GM12878 (cell line): ENCODE measurements around the gene PLEKHA6. TPM values are rescaled to one million over a fixed set of nuclear protein-coding genes. Genes with fewer than 3 reads are reported as not detected.

Experiments
- ATAC-seq: fragments of 200-7000 bp; cut with Tn5 transposase; 3 replicates; pipeline ENCODE4 v1.9.1; 2020; ENCODE audit warnings: mild to moderate bottlenecking, moderate library complexity
- BruUV-seq: library from RNA; stranded (reverse); fragments of 400-500 nt; replicated peaks from 2 replicates; lab custom pipeline; 2021; lab: Mats Ljungman, UMichigan
- CTCF ChIA-PET: fragments of 300-600 bp; sonication (Branson Sonifier 250); formaldehyde crosslinking; extraction: SDS; loops from one replicate; lab custom pipeline; 2021; ENCODE audit warnings: inconsistent platforms; lab: Yijun Ruan, JAX
- POLR2A ChIA-PET: fragments of 350-600 bp; formaldehyde crosslinking; extraction: SDS; loops from one replicate; lab custom pipeline; 2021; ENCODE audit warnings: inconsistent platforms; lab: Charles Lee
- RAD21 ChIA-PET: fragments of 300-600 bp; sonication (Branson Sonifier 250); formaldehyde crosslinking; loops from one replicate; lab custom pipeline; 2023; ENCODE audit warnings: antibody characterized with exemption; ENCODE audit not compliant: unreplicated experiment; lab: Charles Lee
- SMC1A ChIA-PET: fragments of 300-600 bp; sonication (Branson Sonifier 250); formaldehyde crosslinking; loops from one replicate; lab custom pipeline; 2023; ENCODE audit not compliant: unreplicated experiment, uncharacterized antibody; lab: Charles Lee
- DNase-seq: peaks from one replicate; pipeline ENCODE4 v3.0.0-alpha.2; 2011; ENCODE audit warnings: low read depth, low spot score
- FAIRE-seq: peaks from 3 replicates; lab custom pipeline; 2011; peaks lifted over from hg19 to GRCh38; lab: Jason Lieb, UNC
- H2AFZ ChIP-seq: 2 replicates; pipeline ENCODE4 v1.6.0; 2011; ENCODE audit warnings: low read depth, low read length, control low read depth; ENCODE audit not compliant: control insufficient read depth
- H3K27ac ChIP-seq: 2 replicates; pipeline ENCODE4 v1.5.1; 2011; ENCODE audit warnings: control low read depth; ENCODE audit not compliant: control insufficient read depth, insufficient read depth
- H3K27me3 ChIP-seq, 2 experiments: replicated peaks in 1 of 2; 2 replicates each; pipeline versions ENCODE4 v1.6.0 to v1.6.1; 2011; ENCODE audit warnings: low read length in 1 of 2; ENCODE audit not compliant: control insufficient read depth in 2 of 2, insufficient read depth in 2 of 2
- H3K36me3 ChIP-seq, 2 experiments: 2 replicates each; pipeline ENCODE4 v1.5.1; 2011; ENCODE audit warnings: low read length in 1 of 2; ENCODE audit not compliant: control insufficient read depth in 2 of 2, insufficient read depth in 2 of 2
- H3K4me1 ChIP-seq: 2 replicates; pipeline ENCODE4 v1.6.1; 2011; ENCODE audit warnings: mild to moderate bottlenecking, low read length, moderate library complexity, mixed read lengths; ENCODE audit not compliant: control insufficient read depth, insufficient read depth
- H3K4me2 ChIP-seq: 2 replicates; pipeline ENCODE4 v1.6.0; 2011; ENCODE audit warnings: control low read depth; ENCODE audit not compliant: control insufficient read depth, insufficient read depth
- H3K4me3 ChIP-seq: fragments of 200-600 bp; sonication (generic); 2 replicates; pipeline ENCODE4 v1.5.1; 2016
- H3K79me2 ChIP-seq: 2 replicates; pipeline ENCODE4 v1.6.0; 2011; ENCODE audit warnings: low read length; ENCODE audit not compliant: control insufficient read depth, insufficient read depth
- H3K9ac ChIP-seq: 2 replicates; pipeline ENCODE4 v1.8.0; 2011; ENCODE audit warnings: low read length, control low read depth, mixed read lengths; ENCODE audit not compliant: control insufficient read depth, insufficient read depth
- H3K9me3 ChIP-seq: replicated peaks from 3 replicates; pipeline ENCODE4 v1.5.1; 2011; ENCODE audit warnings: mild to moderate bottlenecking, low read length; ENCODE audit not compliant: control insufficient read depth, insufficient read depth
- H4K20me1 ChIP-seq: 2 replicates; pipeline ENCODE4 v1.6.0; 2011; ENCODE audit not compliant: control insufficient read depth, insufficient read depth
- ATF2 ChIP-seq: IDR thresholded peaks from 2 replicates; pipeline ENCODE4 v1.6.1; 2012; ENCODE audit warnings: low read length, inconsistent platforms
- EP300 ChIP-seq, 2 experiments: fragments of 150-350 bp in 1 of 2; IDR thresholded peaks; 2 replicates each; pipeline ENCODE4 v1.6.1; 2011 to 2012; ENCODE audit warnings: low read depth in 2 of 2, low read length in 2 of 2, borderline replicate concordance in 1 of 2, improper control_type of control experiment in 1 of 2, inconsistent platforms in 1 of 2; ENCODE audit not compliant: control insufficient read depth in 1 of 2
- HCFC1 ChIP-seq: fragments of 150-350 bp; IDR thresholded peaks from 2 replicates; pipeline ENCODE4 v1.6.1; 2014; ENCODE audit warnings: low read length
- NFYA ChIP-seq: IDR thresholded peaks from 2 replicates; pipeline ENCODE4 v1.6.1; 2011; ENCODE audit warnings: low read depth, mild to moderate bottlenecking, low read length, improper control_type of control experiment, borderline replicate concordance
- NKRF ChIP-seq: fragments of 450-650 bp; conservative IDR thresholded peaks from 2 replicates; pipeline ENCODE4 v1.6.1; 2017; ENCODE audit warnings: mild to moderate bottlenecking, moderate library complexity
- NR2C1 ChIP-seq: fragments of 450-650 bp; IDR thresholded peaks from 2 replicates; pipeline ENCODE4 v1.6.1; 2017; ENCODE audit warnings: antibody characterized with exemption, mild to moderate bottlenecking, moderate library complexity
- NR2C2 ChIP-seq: IDR thresholded peaks from 2 replicates; pipeline ENCODE4 v1.6.1; 2011; ENCODE audit warnings: borderline replicate concordance, low read depth; ENCODE audit not compliant: control insufficient read depth, insufficient read length
- TBL1XR1 ChIP-seq: IDR thresholded peaks from 2 replicates; pipeline ENCODE4 v1.6.1; 2012; ENCODE audit warnings: low read depth, low read length, improper control_type of control experiment
- YBX1 ChIP-seq: fragments of 450-650 bp; IDR thresholded peaks from 2 replicates; pipeline ENCODE4 v1.6.1; 2016; ENCODE audit warnings: antibody characterized with exemption
- ZBED1 ChIP-seq: IDR thresholded peaks from 2 replicates; pipeline ENCODE4 v1.6.1; 2016; ENCODE audit warnings: borderline replicate concordance
- ZNF24 ChIP-seq: fragments of 450-650 bp; IDR thresholded peaks from 2 replicates; pipeline ENCODE4 v1.6.1; 2017; ENCODE audit warnings: antibody characterized with exemption, mild to moderate bottlenecking
- WGBS: methylation state at CpG from one replicate; pipeline ENCODE4 v1.1.6; 2016; ENCODE audit warnings: low lambda C conversion rate; ENCODE audit not compliant: insufficient replicate concordance, insufficient coverage; ENCODE audit errors: missing lambda C conversion rate; 5-methylcytosine and 5-hydroxymethylcytosine counted together
- in situ Hi-C: fragments of 300-500 bp; cut with MboI; formaldehyde crosslinking; loops from 9 replicates; pipeline ENCODE4 v1.14.3; 2018; ENCODE audit warnings: mixed read lengths
- intact Hi-C: fragments of 100-400 bp; cut with micrococcal nuclease; formaldehyde crosslinking; loops from one replicate; pipeline ENCODE4 v1.14.2; 2022; ENCODE audit not compliant: unreplicated experiment
- polyA plus RNA-seq, 11 experiments: library from polyadenylated mRNA; depleted of rRNA in 4 of 11; unstranded in 6 of 11; stranded (reverse) in 5 of 11; fragments of >200 nt; fragmentation: Nextera tagmentation in 4 of 11; fragmentation: Illumina TruSeq in 1 of 11; extraction: Ambion mirVana in 4 of 11; extraction: Trizol in 1 of 11; gene quantifications; 1 replicate in 1 of 11; 2 replicates in 10 of 11; pipeline versions ENCODE4 v1.2.1 to v1.2.3, GENCODE V29; 2011 to 2016; ENCODE audit warnings: inconsistent platforms in 2 of 11, missing spikeins in 2 of 11, low read depth in 1 of 11
- total RNA-seq, 4 experiments: library from RNA; depleted of rRNA in 3 of 4; stranded (reverse); fragments of >200 nt in 3 of 4; fragmentation: Illumina TruSeq in 1 of 4; extraction: Trizol in 1 of 4; gene quantifications; 2 replicates each; pipeline versions ENCODE4 v1.2.1 to v1.2.3, GENCODE V29; 2013 to 2021

PLEKHA6 gene
- total and polyA plus RNA-seq, 10 of the 15 experiments (the other 5 are each of a cell fraction or from before 2014, with no cell fraction given): 0.04 to 0.81 (median 0.19) TPM; not detected in 4

GRCh38 chr1:204316164-204316563, 43.6 kb downstream of the PLEKHA6 start:
- H3K4me2 ChIP-seq: no peak overlapping the region
- peaks cover 0 to 12% of the 10 kb centered on the region in 2 experiments; a peak in 3 of 4 replicates for H3K27me3 ChIP-seq
- FAIRE-seq (no peak), DNase-seq (no peak)
- ChIA-PET POLR2A (no interaction called here), RAD21 (no interaction called here)
- in situ Hi-C loops: no loop called here
- no peaks in the 10 kb centered on the region for H3K9me3 ChIP-seq
- H4K20me1 ChIP-seq: no peaks in the 10 kb centered on the region
- no TSS peak for BruUV-seq
- H2AFZ ChIP-seq: no peak overlapping the region
- H3K27ac ChIP-seq: no peak overlapping the region
- no peak for TF ChIP-seq NKRF
- TF ChIP-seq YBX1: no peak
- no peak for TF ChIP-seq TBL1XR1
- no peak for TF ChIP-seq HCFC1
- TF ChIP-seq ZNF24: no peak
- TF ChIP-seq NFYA: no peak
- TF ChIP-seq EP300 (IDR thresholded peaks at IDR 0.05; ENCODE audit: borderline replicate concordance in 1 of 2, control insufficient read depth in 1 of 2, low read depth in 2 of 2, low read length in 2 of 2): no peak
- no peak for TF ChIP-seq NR2C1
- TF ChIP-seq ATF2: no peak
- no peak for TF ChIP-seq ZBED1
- TF ChIP-seq NR2C2: no peak
- TF ChIP-seq, all 136 proteins: peak for 0
- no peak overlapping the region for H3K9ac ChIP-seq
- H3K36me3 ChIP-seq: no peaks in the 10 kb centered on the region
- H3K4me1 ChIP-seq: no peaks in the 10 kb centered on the region
- ChIA-PET SMC1A (interaction anchor here (0.9 to 1.3 kb wide), 2 partner anchors 33 to 83 kb away, joined by 3 read pairs; no protein-coding TSS in a partner anchor), CTCF (interaction anchor here (1.0 to 1.5 kb wide), 2 partner anchors 15 to 41 kb away, joined by 3 to 4 read pairs; no protein-coding TSS in a partner anchor)
- intact Hi-C loops: no loop called here
- no peaks in the 10 kb centered on the region for H3K79me2 ChIP-seq
- WGBS: 2% methylated on average over 6 of the region's 6 CpGs
- no peak overlapping the region for H3K4me3 ChIP-seq
- ATAC-seq: no peak
